ENCODE results near the gene PHYHD1.
A peak's percentile ranks its signal among the peaks of the same experiment; 100 is the strongest.

Gene PHYHD1

GRCh38 chr9:128886211-128886891 is 34.4 kb upstream of the PHYHD1 start:
- Histone ChIP-seq H4K91ac (ENCODE audit: low read length) (peak overlapping the region; percentile 40), H3K4me1 (ENCODE audit: control insufficient read depth, insufficient read depth, low read depth, low read length) (peaks cover 34% of the 10 kb centered on the region), H2BK15ac (ENCODE audit: low read depth, poor library complexity, severe bottlenecking) (no peak overlapping the region), H3K14ac (ENCODE audit: low read length in 2 of 2) (no peak overlapping the region), H2AFZ (ENCODE audit: low read depth, low read length) (no peak overlapping the region), H2BK12ac (ENCODE audit: low read length in 2 of 2) (no peak overlapping the region), H2BK5ac (ENCODE audit: low read depth, low read length, poor library complexity, severe bottlenecking) (no peak overlapping the region), H3K9ac (ENCODE audit: low read length) (no peak overlapping the region), H3K79me1 (replicated peaks; ENCODE audit: low read length, poor library complexity, severe bottlenecking) (peaks cover 23% of the 10 kb centered on the region), H3K4me2 (ENCODE audit: low read length, poor library complexity, severe bottlenecking) (no peak overlapping the region), H3K23ac (ENCODE audit: low read length in 2 of 2) (no peak overlapping the region), H3K27me3 (ENCODE audit: control insufficient read depth in 1 of 2, insufficient read depth in 1 of 2, low read length in 2 of 2) (no peaks in the 10 kb centered on the region), H2AK5ac (ENCODE audit: low read length, severe bottlenecking) (peak overlapping the region; percentile 19), H3K4me3 (ENCODE audit: insufficient read depth in 1 of 2, low read depth in 1 of 2, low read length in 2 of 2) (no peak overlapping the region), H3K9me3 (ENCODE audit: control insufficient read depth, low read length) (no peaks in the 10 kb centered on the region), H3K36me3 (ENCODE audit: control insufficient read depth in 1 of 2, insufficient read depth in 2 of 2, low read depth in 1 of 2, low read length in 2 of 2) (peaks cover 38 to 48% of the 10 kb centered on the region in 2 experiments), H3K4ac (ENCODE audit: low read depth in 1 of 2, low read length in 2 of 2) (no peak overlapping the region), H2BK120ac (ENCODE audit: low read depth, low read length) (no peak overlapping the region), H3K27ac (ENCODE audit: low read length, poor library complexity, severe bottlenecking) (no peak overlapping the region), H4K8ac (ENCODE audit: low read length) (no peak overlapping the region), H3K18ac (ENCODE audit: low read depth in 1 of 2, low read length in 2 of 2) (no peak overlapping the region)
- 80% methylated on average over 13 of the region's 13 CpGs for WGBS
- DNase-seq: peak; percentile 30

GRCh38 chr9:128887049-128887448 is 33.7 kb upstream of the PHYHD1 start:
- H3K27me3 ChIP-seq (ENCODE audit: control insufficient read depth in 1 of 2, insufficient read depth in 1 of 2, low read length in 2 of 2): no peaks in the 10 kb centered on the region
- H2AFZ ChIP-seq (ENCODE audit: low read depth, low read length): no peak overlapping the region
- H4K91ac ChIP-seq (ENCODE audit: low read length): no peak overlapping the region
- no peak overlapping the region for H2BK120ac ChIP-seq (ENCODE audit: low read depth, low read length)
- WGBS: 100% methylated on average over 2 of the region's 3 CpGs
- no peaks in the 10 kb centered on the region for H3K9me3 ChIP-seq (ENCODE audit: control insufficient read depth, low read length)
- no peak overlapping the region for H3K27ac ChIP-seq (ENCODE audit: low read length, poor library complexity, severe bottlenecking)
- peaks cover 40% of the 10 kb centered on the region for H3K4me1 ChIP-seq (ENCODE audit: control insufficient read depth, insufficient read depth, low read depth, low read length)
- no peak overlapping the region for H2BK12ac ChIP-seq (ENCODE audit: low read length in 2 of 2)
- no peak overlapping the region for H3K23ac ChIP-seq (ENCODE audit: low read length in 2 of 2)
- no peak overlapping the region for H3K4ac ChIP-seq (ENCODE audit: low read depth in 1 of 2, low read length in 2 of 2)
- peaks cover 30% of the 10 kb centered on the region for H3K79me1 ChIP-seq (replicated peaks; ENCODE audit: low read length, poor library complexity, severe bottlenecking)
- H4K8ac ChIP-seq (ENCODE audit: low read length): no peak overlapping the region
- no peak overlapping the region for H3K9ac ChIP-seq (ENCODE audit: low read length)
- H2BK15ac ChIP-seq (ENCODE audit: low read depth, poor library complexity, severe bottlenecking): no peak overlapping the region
- DNase-seq: no peak
- no peak overlapping the region for H2BK5ac ChIP-seq (ENCODE audit: low read depth, low read length, poor library complexity, severe bottlenecking)
- peaks cover 38 to 54% of the 10 kb centered on the region in 2 experiments for H3K36me3 ChIP-seq (ENCODE audit: control insufficient read depth in 1 of 2, insufficient read depth in 2 of 2, low read depth in 1 of 2, low read length in 2 of 2)
- no peak overlapping the region for H3K18ac ChIP-seq (ENCODE audit: low read depth in 1 of 2, low read length in 2 of 2)
- no peak overlapping the region for H2AK5ac ChIP-seq (ENCODE audit: low read length, severe bottlenecking)
- no peak overlapping the region for H3K4me2 ChIP-seq (ENCODE audit: low read length, poor library complexity, severe bottlenecking)
- no peak overlapping the region for H3K14ac ChIP-seq (ENCODE audit: low read length in 2 of 2)
- no peak overlapping the region for H3K4me3 ChIP-seq (ENCODE audit: insufficient read depth in 1 of 2, low read depth in 1 of 2, low read length in 2 of 2)

- H3K23ac ChIP-seq (ENCODE audit: low read length in 2 of 2): no peak overlapping the region
- H3K4ac ChIP-seq (ENCODE audit: low read depth in 1 of 2, low read length in 2 of 2): peak overlapping the region in 1 of 2 experiments; percentile 41
- H2AFZ ChIP-seq (ENCODE audit: low read depth, low read length): no peak overlapping the region
- no peak overlapping the region for H2BK15ac ChIP-seq (ENCODE audit: low read depth, poor library complexity, severe bottlenecking)
- H3K36me3 ChIP-seq (ENCODE audit: control insufficient read depth in 1 of 2, insufficient read depth in 2 of 2, low read depth in 1 of 2, low read length in 2 of 2): peaks cover 38 to 59% of the 10 kb centered on the region in 2 experiments
- peak overlapping the region; percentile 35 for H2BK120ac ChIP-seq (ENCODE audit: low read depth, low read length)
- H3K9ac ChIP-seq (ENCODE audit: low read length): peak overlapping the region; percentile 31
- no peaks in the 10 kb centered on the region for H3K9me3 ChIP-seq (ENCODE audit: control insufficient read depth, low read length)
- peaks cover 32% of the 10 kb centered on the region for H3K79me1 ChIP-seq (replicated peaks; ENCODE audit: low read length, poor library complexity, severe bottlenecking)
- peak overlapping the region; percentile 53 for H4K91ac ChIP-seq (ENCODE audit: low read length)
- H2BK12ac ChIP-seq (ENCODE audit: low read length in 2 of 2): peak overlapping the region; percentile 45 to 49
- 42% methylated on average over 6 of the region's 9 CpGs for WGBS
- peak; percentile 25 for DNase-seq
- H2BK5ac ChIP-seq (ENCODE audit: low read depth, low read length, poor library complexity, severe bottlenecking): no peak overlapping the region
- H3K27me3 ChIP-seq (ENCODE audit: control insufficient read depth in 1 of 2, insufficient read depth in 1 of 2, low read length in 2 of 2): no peaks in the 10 kb centered on the region
- H3K18ac ChIP-seq (ENCODE audit: low read depth in 1 of 2, low read length in 2 of 2): peak overlapping the region; percentile 44 to 48
- peak overlapping the region; percentile 17 for H2AK5ac ChIP-seq (ENCODE audit: low read length, severe bottlenecking)
- no peak overlapping the region for H3K4me3 ChIP-seq (ENCODE audit: insufficient read depth in 1 of 2, low read depth in 1 of 2, low read length in 2 of 2)
- peaks cover 49% of the 10 kb centered on the region for H3K4me1 ChIP-seq (ENCODE audit: control insufficient read depth, insufficient read depth, low read depth, low read length)
- no peak overlapping the region for H3K4me2 ChIP-seq (ENCODE audit: low read length, poor library complexity, severe bottlenecking)
- H3K14ac ChIP-seq (ENCODE audit: low read length in 2 of 2): no peak overlapping the region
- peak overlapping the region; percentile 89 for H4K8ac ChIP-seq (ENCODE audit: low read length)
- H3K27ac ChIP-seq (ENCODE audit: low read length, poor library complexity, severe bottlenecking): peak overlapping the region; percentile 63
Measured at GRCh38 chr9:128887914-128888350, 32.9 kb upstream of the PHYHD1 start.

GRCh38 chr9:128891321-128892220 is 29.2 kb upstream of the PHYHD1 start:
- Histone ChIP-seq H3K9me3 (ENCODE audit: control insufficient read depth, low read length) (no peaks in the 10 kb centered on the region), H3K79me1 (replicated peaks; ENCODE audit: low read length, poor library complexity, severe bottlenecking) (peaks cover 19% of the 10 kb centered on the region), H2BK15ac (ENCODE audit: low read depth, poor library complexity, severe bottlenecking) (peak overlapping the region; percentile 99), H3K36me3 (ENCODE audit: control insufficient read depth in 1 of 2, insufficient read depth in 2 of 2, low read depth in 1 of 2, low read length in 2 of 2) (peaks cover 42 to 52% of the 10 kb centered on the region in 2 experiments), H3K4me3 (ENCODE audit: insufficient read depth in 1 of 2, low read depth in 1 of 2, low read length in 2 of 2) (peak overlapping the region in 1 of 2 experiments; percentile 40), H2AK5ac (ENCODE audit: low read length, severe bottlenecking) (peak overlapping the region; percentile 94), H4K91ac (ENCODE audit: low read length) (peak overlapping the region; percentile 99), H2BK12ac (ENCODE audit: low read length in 2 of 2) (peak overlapping the region; percentile 97 to 98), H3K23ac (ENCODE audit: low read length in 2 of 2) (no peak overlapping the region), H3K4me1 (ENCODE audit: control insufficient read depth, insufficient read depth, low read depth, low read length) (peaks cover 44% of the 10 kb centered on the region), H2BK120ac (ENCODE audit: low read depth, low read length) (peak overlapping the region; percentile 92), H3K14ac (ENCODE audit: low read length in 2 of 2) (peak overlapping the region in 1 of 2 experiments; percentile 96), H3K18ac (ENCODE audit: low read depth in 1 of 2, low read length in 2 of 2) (peak overlapping the region; percentile 94 to 99), H3K27ac (ENCODE audit: low read length, poor library complexity, severe bottlenecking) (no peak overlapping the region), H3K9ac (ENCODE audit: low read length) (peak overlapping the region; percentile 91), H3K27me3 (ENCODE audit: control insufficient read depth in 1 of 2, insufficient read depth in 1 of 2, low read length in 2 of 2) (no peaks in the 10 kb centered on the region), H2BK5ac (ENCODE audit: low read depth, low read length, poor library complexity, severe bottlenecking) (no peak overlapping the region), H3K4ac (ENCODE audit: low read depth in 1 of 2, low read length in 2 of 2) (peak overlapping the region; percentile 52 to 94), H2AFZ (ENCODE audit: low read depth, low read length) (no peak overlapping the region), H3K4me2 (ENCODE audit: low read length, poor library complexity, severe bottlenecking) (no peak overlapping the region), H4K8ac (ENCODE audit: low read length) (peak overlapping the region; percentile 99)
- 92% methylated on average over 15 of the region's 15 CpGs for WGBS
- DNase-seq: no peak

All from mesenchymal stem cell (in vitro differentiated cells and primary cell).